Measurements from ENCODE around the gene STRC. TPM values are rescaled to one million over a fixed set of nuclear protein-coding genes. Genes with fewer than 3 reads are reported as not detected.
"Not testable (repeated sequence)": the region's sequence is repeated elsewhere in the genome, so short reads cannot be mapped to it uniquely, and the experiment has no call there.

STRC gene
- total and polyA plus RNA-seq, 8 donors = 0.25 to 5.8 (median 0.78) TPM; not detected in 1

DNA sequence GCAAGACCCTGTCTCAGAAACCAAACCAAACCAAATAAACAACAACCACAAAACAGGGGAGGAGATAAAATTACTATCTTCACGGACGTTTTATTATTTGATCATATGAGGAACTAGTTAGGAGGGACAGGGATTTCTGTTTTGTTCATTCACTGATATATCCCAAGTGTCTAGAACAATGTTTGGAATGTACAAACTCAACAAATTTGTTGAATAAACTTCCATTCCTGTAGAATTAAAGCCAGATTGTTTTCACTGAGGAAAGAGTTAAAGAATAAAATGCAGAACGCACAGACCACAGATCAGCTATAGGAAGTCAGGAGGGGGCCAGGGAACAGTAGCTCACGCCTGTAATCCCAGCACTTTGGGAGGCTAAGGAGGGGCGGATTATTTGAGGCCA, 6.5 kb upstream of the STRC start:
- H3K27ac ChIP-seq = no peak overlapping the region
- no peak overlapping the region for H3K4me3 ChIP-seq
- intact Hi-C loops (cut with DNase I; ENCODE audit: low total_unique reads) = no loop called here
- TF ChIP-seq, protein P1, sequence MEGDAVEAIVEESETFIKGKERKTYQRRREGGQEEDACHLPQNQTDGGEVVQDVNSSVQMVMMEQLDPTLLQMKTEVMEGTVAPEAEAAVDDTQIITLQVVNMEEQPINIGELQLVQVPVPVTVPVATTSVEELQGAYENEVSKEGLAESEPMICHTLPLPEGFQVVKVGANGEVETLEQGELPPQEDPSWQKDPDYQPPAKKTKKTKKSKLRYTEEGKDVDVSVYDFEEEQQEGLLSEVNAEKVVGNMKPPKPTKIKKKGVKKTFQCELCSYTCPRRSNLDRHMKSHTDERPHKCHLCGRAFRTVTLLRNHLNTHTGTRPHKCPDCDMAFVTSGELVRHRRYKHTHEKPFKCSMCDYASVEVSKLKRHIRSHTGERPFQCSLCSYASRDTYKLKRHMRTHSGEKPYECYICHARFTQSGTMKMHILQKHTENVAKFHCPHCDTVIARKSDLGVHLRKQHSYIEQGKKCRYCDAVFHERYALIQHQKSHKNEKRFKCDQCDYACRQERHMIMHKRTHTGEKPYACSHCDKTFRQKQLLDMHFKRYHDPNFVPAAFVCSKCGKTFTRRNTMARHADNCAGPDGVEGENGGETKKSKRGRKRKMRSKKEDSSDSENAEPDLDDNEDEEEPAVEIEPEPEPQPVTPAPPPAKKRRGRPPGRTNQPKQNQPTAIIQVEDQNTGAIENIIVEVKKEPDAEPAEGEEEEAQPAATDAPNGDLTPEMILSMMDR (IDR thresholded peaks at IDR 0.05) = no peak
- TF ChIP-seq EP300 (IDR thresholded peaks at IDR 0.05) = no peak
- TF ChIP-seq POLR2A (IDR thresholded peaks at IDR 0.05) = no peak
- TF ChIP-seq POLR2AphosphoS5 (IDR thresholded peaks at IDR 0.05) = no peak
- no peaks in the 10 kb centered on the region for H3K4me1 ChIP-seq
- H3K27me3 ChIP-seq = peaks cover 0 to 13% (median 0%) of the 10 kb centered on the region in 3 donors
- H3K9me3 ChIP-seq = no peaks in the 10 kb centered on the region
- 19 to 24% (median 23%) methylated on average over 5 of the region's 5 CpGs for WGBS, 5 donors
- no peak for DNase-seq
- no peaks in the 10 kb centered on the region for H3K36me3 ChIP-seq

DNA sequence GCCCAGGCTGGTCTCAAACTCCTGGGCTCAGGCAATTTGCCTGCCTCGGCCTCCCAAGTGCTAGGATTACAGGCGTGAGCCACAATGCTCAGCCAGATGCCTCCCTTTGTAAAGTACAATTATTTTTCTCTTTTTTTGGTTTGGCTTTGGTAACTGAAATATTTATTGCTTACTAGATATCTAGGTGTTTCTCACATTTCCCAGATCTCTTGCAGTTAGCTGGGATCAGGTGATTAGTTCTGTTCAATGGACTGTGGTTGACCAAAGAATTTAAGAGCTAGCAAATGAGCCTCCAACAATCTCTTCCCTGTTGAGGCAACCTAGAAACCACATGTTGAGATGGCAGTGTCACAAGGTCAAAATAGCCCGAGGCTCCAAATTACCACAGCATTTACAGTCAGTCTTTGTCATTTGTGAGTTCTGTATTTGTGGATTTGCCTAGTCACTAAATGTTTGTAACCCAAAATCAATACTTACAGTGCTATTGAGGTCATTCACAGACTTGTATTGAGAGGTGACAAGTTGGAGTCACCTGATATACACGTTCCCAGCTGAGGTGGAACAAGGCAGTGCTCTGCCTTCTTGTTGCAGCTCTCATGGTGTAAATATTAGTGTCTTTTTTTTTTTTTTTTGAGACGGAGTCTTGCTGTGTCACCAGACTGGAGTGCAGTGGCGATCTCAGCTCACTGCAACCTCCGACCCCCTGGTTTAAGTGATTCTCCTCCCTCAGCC, 3.6 kb upstream of the STRC start:
- H3K27me3 ChIP-seq = peaks cover 0 to 13% (median 0%) of the 10 kb centered on the region in 3 donors
- H3K27ac ChIP-seq; H3K4me1 ChIP-seq; H3K4me3 ChIP-seq; H3K36me3 ChIP-seq; intact Hi-C loops (cut with DNase I; ENCODE audit: low total_unique reads); H3K9me3 ChIP-seq; DNase-seq: not testable (repeated sequence)
- WGBS, 5 donors = 58 to 78% (median 64%) methylated on average over 3 to 6 of the region's 7 CpGs

DNA sequence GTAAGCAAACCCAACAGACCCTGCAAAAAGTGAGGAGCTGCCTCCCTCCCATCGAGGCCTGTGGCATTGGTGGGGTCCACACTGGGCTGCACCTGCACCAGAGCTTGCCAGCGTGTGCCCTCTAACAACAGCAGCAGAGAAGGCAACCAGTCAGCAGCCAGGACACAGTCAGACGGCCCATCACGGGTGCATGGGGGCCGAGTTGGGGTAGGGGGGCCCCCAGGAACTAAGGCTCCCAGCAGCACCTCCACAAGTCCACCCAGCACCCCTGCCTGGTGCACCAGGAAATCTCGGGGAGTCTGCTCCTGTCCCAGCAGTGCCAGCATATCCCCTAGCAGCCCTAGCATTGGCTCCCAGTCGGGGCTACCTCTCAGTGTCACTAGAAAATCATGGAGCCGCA, 850 bp downstream of the STRC start:
- not testable (repeated sequence) for H3K36me3 ChIP-seq, H3K27me3 ChIP-seq
- 61 to 80% (median 69%) methylated on average over 2 to 3 of the region's 8 CpGs; no CpG with 5 or more reads in 1 of the 5 donors for WGBS, 5 donors

DNA sequence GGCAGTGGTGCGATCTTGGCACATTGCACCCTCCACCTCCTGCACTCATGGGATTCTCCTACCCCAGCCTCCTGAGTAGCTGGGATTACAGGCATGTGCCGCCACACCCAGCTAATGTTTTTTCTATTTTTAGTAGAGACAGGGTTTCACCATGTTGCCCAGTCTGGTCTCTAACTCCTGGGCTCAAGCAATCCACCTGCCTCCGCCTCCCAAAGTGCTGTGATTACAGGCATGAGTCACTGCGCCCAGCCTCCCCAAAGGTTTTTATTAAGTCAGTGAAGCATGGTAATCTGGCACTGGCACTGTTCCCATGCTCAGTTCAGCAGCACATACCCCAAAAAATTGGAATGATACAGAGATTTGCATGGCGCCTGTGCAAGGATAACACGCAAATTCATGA, 16.4 kb downstream of the STRC start:
- H3K9me3 ChIP-seq; H3K4me1 ChIP-seq; H3K36me3 ChIP-seq; H3K4me3 ChIP-seq; H3K27ac ChIP-seq; H3K27me3 ChIP-seq; intact Hi-C loops (cut with DNase I; ENCODE audit: low total_unique reads): not testable (repeated sequence)
- DNase-seq = peak in 1 of 2 donors; percentile 3
- WGBS, 5 donors = 64 to 85% (median 80%) methylated on average over 6 of the region's 6 CpGs

More for the DNA sequence above, 850 bp downstream of the STRC start:
- H3K27ac ChIP-seq; intact Hi-C loops (cut with DNase I; ENCODE audit: low total_unique reads); H3K4me1 ChIP-seq; H3K9me3 ChIP-seq; DNase-seq; H3K4me3 ChIP-seq: not testable (repeated sequence)

DNA sequence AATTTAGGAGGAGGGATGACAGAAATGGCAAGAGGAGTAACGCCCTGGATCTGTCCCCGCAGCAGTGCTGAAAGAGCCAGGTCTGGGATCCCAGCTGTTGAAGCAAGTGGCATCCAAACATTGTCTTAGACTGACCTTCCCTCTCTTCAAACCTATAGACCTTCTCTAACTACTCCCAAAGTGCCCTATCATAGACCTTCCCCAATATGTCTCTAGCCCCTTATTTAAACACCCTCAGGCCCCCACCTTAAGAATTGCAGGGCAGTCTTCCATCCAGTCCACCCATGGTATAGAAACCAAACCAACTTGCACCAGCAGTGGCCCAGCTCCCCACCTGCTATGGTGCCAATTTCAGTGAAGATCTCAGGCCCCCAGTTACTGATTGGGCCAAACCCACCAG, 18.4 kb downstream of the STRC start:
- H3K9me3 ChIP-seq; H3K36me3 ChIP-seq; H3K4me3 ChIP-seq; H3K4me1 ChIP-seq; intact Hi-C loops (cut with DNase I; ENCODE audit: low total_unique reads); H3K27ac ChIP-seq; H3K27me3 ChIP-seq; DNase-seq: not testable (repeated sequence)
- no CpG with 5 or more reads among the region's 2 CpGs for WGBS, 5 donors

DNA sequence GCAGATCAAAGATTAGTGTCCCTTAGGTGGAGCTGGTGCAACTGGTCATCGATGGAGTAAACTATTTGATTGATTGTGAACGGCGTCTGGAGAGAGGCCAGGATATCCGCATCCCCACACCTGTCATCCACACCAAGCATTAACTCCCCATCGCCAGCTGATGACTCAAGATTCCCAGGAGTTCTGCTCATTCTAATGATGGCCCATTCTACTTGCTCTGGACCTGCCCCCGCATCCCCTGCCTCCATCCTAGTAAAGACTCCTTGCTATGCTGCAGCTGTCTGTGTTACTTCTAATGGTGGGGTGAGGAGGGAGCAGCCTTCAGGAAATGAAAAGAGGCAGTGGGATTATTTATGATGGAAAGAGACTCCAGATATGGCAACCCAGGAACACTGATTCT, 19.5 kb downstream of the STRC start:
- intact Hi-C loops (cut with DNase I; ENCODE audit: low total_unique reads); H3K27ac ChIP-seq; H3K4me1 ChIP-seq; H3K27me3 ChIP-seq; H3K9me3 ChIP-seq; DNase-seq; H3K4me3 ChIP-seq; H3K36me3 ChIP-seq: not testable (repeated sequence)
- WGBS, 5 donors = 71 to 97% (median 82%) methylated on average over 6 of the region's 6 CpGs

DNA sequence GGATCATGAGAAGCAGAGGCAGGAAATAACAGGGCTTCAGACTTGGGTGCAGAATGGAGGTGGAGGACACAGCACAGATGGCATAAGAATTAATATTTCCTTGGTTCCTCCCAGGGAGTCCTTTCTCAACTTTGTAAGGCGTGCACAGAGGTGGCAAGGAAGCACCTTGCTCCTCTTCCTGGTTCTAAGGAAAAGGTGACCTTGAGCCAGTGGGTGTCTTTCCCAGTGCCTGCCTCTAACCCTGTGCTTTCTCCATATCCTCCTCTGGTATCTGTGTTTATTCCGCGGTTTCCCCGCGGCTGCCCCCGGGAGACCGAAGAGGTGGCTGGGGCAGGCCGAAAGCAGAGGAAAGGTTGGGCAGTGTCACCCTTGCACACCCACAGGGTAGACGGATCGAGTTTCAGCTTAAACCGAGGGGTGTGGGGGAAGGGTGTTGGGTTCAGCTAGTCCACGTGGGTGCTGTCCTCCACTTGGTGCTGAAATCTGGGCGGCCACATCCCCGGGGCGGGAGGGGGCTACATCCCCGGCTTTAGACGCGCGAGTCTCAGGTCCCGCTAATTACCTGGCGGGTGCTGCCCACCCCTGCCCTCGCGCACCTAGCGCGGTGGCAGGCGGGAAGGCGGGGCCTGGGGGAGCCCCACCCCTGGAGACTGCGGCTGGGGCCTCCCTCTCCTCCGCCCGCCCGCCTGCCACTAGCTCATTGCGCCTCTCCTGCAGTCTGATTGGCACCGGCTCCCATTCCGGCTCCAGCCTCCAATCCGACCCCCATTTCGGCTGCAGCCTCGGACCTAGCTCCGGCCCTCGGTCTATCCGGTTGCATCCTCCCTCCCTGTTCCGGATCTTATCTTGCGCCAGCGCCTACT, 25.0 kb downstream of the STRC start, which contains the start of gene CKMT1B:
Gene CKMT1B (plus strand): TSS at position 700 of the 863 bp plus-strand sequence. CDS start 192 bp downstream, outside the sequence.
- H3K9me3 ChIP-seq; DNase-seq; H3K27me3 ChIP-seq; H3K36me3 ChIP-seq; H3K4me3 ChIP-seq; H3K27ac ChIP-seq; H3K4me1 ChIP-seq; intact Hi-C loops (cut with DNase I; ENCODE audit: low total_unique reads): not testable (repeated sequence)
- no CpG with 5 or more reads among the region's 43 CpGs for WGBS, 5 donors

DNA sequence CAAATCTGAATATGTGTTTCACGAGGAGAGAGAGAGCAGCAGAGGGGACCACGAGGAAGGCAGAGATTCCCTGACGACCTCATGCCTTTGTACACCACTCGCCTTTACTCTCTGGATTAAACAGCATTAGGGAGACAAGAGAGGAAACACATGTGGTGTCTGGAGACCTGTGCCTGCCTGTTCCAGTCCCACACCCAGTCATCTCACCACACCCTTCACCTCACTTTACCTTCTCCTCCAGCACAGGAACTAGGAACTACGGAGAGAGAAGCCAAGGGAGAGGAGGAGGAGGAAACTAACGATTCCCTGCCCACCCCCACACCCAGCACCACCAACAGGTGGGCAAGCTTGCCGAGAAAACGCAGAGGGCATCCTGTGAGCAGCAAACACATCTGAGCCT, 25.8 kb downstream of the STRC start:
- H3K9me3 ChIP-seq; DNase-seq; intact Hi-C loops (cut with DNase I; ENCODE audit: low total_unique reads); H3K4me1 ChIP-seq; H3K4me3 ChIP-seq; H3K36me3 ChIP-seq; H3K27me3 ChIP-seq: not testable (repeated sequence)
- WGBS, 5 donors = 2 to 8% (median 5%) methylated on average over 4 of the region's 8 CpGs
- H3K27ac ChIP-seq = peak overlapping the region in 1 of 5 donors; percentile 76

DNA sequence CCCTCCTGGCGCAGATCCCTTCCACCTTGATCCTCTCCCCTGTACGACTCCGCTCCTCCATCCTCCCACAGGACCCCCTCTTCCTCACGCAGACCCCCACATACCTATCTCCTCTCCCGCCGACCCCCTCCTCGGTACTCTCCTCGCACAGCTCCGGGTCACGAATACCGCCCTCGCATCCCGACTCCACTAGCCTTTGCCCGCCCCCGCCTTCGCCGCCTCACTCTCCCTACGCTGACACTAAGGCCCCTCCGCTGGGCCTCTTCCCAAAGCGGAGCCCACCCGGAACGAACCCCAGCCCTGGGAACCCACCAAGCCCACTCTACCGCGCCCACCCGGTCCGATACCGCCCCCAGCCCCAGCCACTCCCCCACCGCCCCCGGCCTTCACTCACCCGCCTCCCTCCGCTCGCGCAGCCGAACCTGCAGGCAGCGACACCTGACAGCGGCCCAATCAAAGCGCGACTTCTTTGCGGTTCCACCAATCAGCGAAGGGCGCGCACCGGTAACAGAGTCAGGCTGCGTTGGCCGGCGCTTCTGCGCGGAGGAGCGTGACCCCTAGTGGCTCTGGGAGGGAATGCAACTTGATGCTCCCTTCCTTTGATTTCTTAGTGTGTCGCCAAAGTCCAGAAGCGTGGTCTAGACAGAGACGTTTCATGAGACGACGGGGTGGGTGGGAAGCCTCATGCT, 28.7 kb downstream of the STRC start, which contains the start of gene PPIP5K1:
Gene PPIP5K1 (minus strand): TSS at position 431 of the 689 bp plus-strand sequence. CDS start 5,704 bp downstream, outside the sequence.
- H3K27ac ChIP-seq; H3K4me1 ChIP-seq; H3K36me3 ChIP-seq; H3K27me3 ChIP-seq; H3K9me3 ChIP-seq; H3K4me3 ChIP-seq; intact Hi-C loops (cut with DNase I; ENCODE audit: low total_unique reads); DNase-seq: not testable (repeated sequence)
- no CpG with 5 or more reads among the region's 54 CpGs for WGBS, 5 donors

DNA sequence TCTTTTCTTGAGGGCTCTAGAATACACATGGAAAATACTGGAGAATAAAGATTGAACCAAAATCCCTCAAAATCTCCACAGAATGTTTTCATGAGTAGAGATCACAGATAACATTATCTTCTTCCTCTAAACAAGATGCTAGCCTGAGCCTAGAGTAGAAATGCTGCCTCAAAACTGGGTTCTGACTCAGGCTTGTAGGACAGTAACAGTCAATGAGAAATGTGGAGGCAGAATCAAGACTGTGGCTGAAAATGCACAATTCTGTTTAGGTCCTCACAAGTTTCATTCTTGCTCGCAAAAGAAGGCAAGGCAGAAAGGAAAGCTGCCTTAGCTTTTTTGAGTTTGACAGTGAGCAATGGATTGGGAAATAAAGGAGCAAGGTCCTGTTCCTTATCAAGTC, 44.0 kb downstream of the STRC start:
- H3K27me3 ChIP-seq; H3K36me3 ChIP-seq; H3K27ac ChIP-seq; H3K4me3 ChIP-seq; intact Hi-C loops (cut with DNase I; ENCODE audit: low total_unique reads); H3K4me1 ChIP-seq; DNase-seq; H3K9me3 ChIP-seq: not testable (repeated sequence)
- WGBS, 5 donors = no CpG with 5 or more reads among the region's 1 CpG

Data from stomach (tissue), 9 donors.